Ovary (tissue), 3 donors: Measurements from ENCODE around the gene IQGAP1.

Experiments used
- CTCF ChIP-seq, 3 donors: fragments of 450-650 bp in 2 of 3; fragments of 200-600 bp in 1 of 3; IDR thresholded peaks; one replicate each; pipeline versions ENCODE4 v1.5.1 to v1.8.0; 2016 to 2022; ENCODE audit warnings: antibody characterized with exemption in 3 of 3, mild to moderate bottlenecking in 1 of 3
- EP300 ChIP-seq: sonication (generic); formaldehyde crosslinking; IDR thresholded peaks from one replicate; pipeline ENCODE4 v1.6.1; 2017; ENCODE audit warnings: antibody characterized with exemption
- POLR2A ChIP-seq: fragments of 450-650 bp; IDR thresholded peaks from one replicate; pipeline ENCODE4 v1.6.1; 2017; ENCODE audit warnings: antibody characterized with exemption, mild to moderate bottlenecking, moderate library complexity
- donor health status: DM: no; HTN: no; CAD: no.

GRCh38 chr15:90400759-90401314, 12.8 kb downstream of the IQGAP1 start:
- TF ChIP-seq CTCF (IDR thresholded peaks at IDR 0.05) (no peak), POLR2A (no peak), EP300 (no peak)
